Gastrocnemius medialis (tissue), 4 donors: ENCODE results near the gene MDH2.
"Not testable (repeated sequence)": the region's sequence is repeated elsewhere in the genome, so short reads cannot be mapped to it uniquely, and the experiment has no call there.

Source experiments
- CTCF ChIP-seq, 5 experiments: fragments of 450-650 bp in 3 of 5; fragments of 200-600 bp in 2 of 5; sonication (generic) in 2 of 5; IDR thresholded peaks in 4 of 5; conservative IDR thresholded peaks in 1 of 5; 1 replicate in 4 of 5; 2 replicates in 1 of 5; pipeline ENCODE4 v1.5.1; 2016 to 2019; ENCODE audit warnings: antibody characterized with exemption in 5 of 5, mild to moderate bottlenecking in 3 of 5, moderate library complexity in 3 of 5
- POLR2A ChIP-seq, 2 donors: fragments of 450-650 bp; IDR thresholded peaks; one replicate each; pipeline ENCODE4 v1.6.1; 2017; ENCODE audit warnings: antibody characterized with exemption in 2 of 2, mild to moderate bottlenecking in 2 of 2, moderate library complexity in 2 of 2

- not testable (repeated sequence) for TF ChIP-seq CTCF (IDR thresholded peaks at IDR 0.05 in 4 of 5, conservative IDR thresholded peaks at IDR 0.05 in 1 of 5); POLR2A (IDR thresholded peaks at IDR 0.05)
Measured at GRCh38 chr7:76058745-76059144, 10.8 kb downstream of the MDH2 start.
